HCT116 (cell line): ENCODE measurements around the gene DPEP3. TPM values are rescaled to one million over a fixed set of nuclear protein-coding genes. Genes with fewer than 3 reads are reported as not detected.

Source experiments
- ATAC-seq: fragments of 200-7000 bp; cut with Tn5 transposase; 2 replicates; pipeline ENCODE4 v1.9.1; 2020; ENCODE audit warnings: mild to moderate bottlenecking, moderate library complexity
- BruUV-seq: library from RNA; stranded (reverse); fragments of 400-500 nt; replicated peaks from 2 replicates; lab custom pipeline; 2021; lab: Mats Ljungman, UMichigan
- CTCF ChIA-PET: fragments of 300-600 bp; sonication (Branson Sonifier 250); formaldehyde crosslinking; loops from one replicate; lab custom pipeline; 2021; ENCODE audit warnings: antibody characterized with exemption; lab: Charles Lee
- POLR2A ChIA-PET: fragments of 300-600, 350-600 bp; sonication (Branson Sonifier 250); formaldehyde crosslinking; loops from one replicate; lab custom pipeline; 2021; ENCODE audit warnings: antibody characterized with exemption; lab: Charles Lee
- RAD21 ChIA-PET, 2 experiments: fragments of 300-600 bp; sonication (Branson Sonifier 250); formaldehyde crosslinking; loops; one replicate each; lab custom pipeline; 2023; ENCODE audit warnings: low total read pairs in 2 of 2; ENCODE audit not compliant: uncharacterized antibody in 2 of 2, unreplicated experiment in 2 of 2, low non-redundant PET in 1 of 2; lab: Charles Lee
- DNase-seq: peaks from one replicate; pipeline ENCODE4 v3.0.0-alpha.2; 2010; ENCODE audit warnings: low read depth, low spot score
- H2AFZ ChIP-seq: fragments of 200-600 bp; shearing (Covaris generic), sonication (generic); 2 replicates; pipeline ENCODE4 v1.6.1; 2017; ENCODE audit warnings: low read depth, mixed run types, mixed read lengths, antibody characterized with exemption, low read length; ENCODE audit not compliant: poor library complexity, severe bottlenecking
- H3K27ac ChIP-seq: 2 replicates; pipeline ENCODE4 v1.5.1; 2012; ENCODE audit warnings: low read depth, low read length
- H3K27me3 ChIP-seq: fragments of 200-600 bp; sonication (generic); 2 replicates; pipeline ENCODE4 v1.6.1; 2016; ENCODE audit warnings: mixed run types, low read length, mixed read lengths; ENCODE audit not compliant: insufficient read depth
- H3K36me3 ChIP-seq, 2 experiments: fragments of 200-500 bp in 1 of 2; fragments of 200-600 bp in 1 of 2; sonication (Bioruptor generic) in 1 of 2; sonication (generic) in 1 of 2; 2 replicates each; pipeline versions ENCODE4 v1.5.1 to v1.6.1; 2014 to 2016; ENCODE audit warnings: low read length in 2 of 2, inconsistent platforms in 1 of 2, mixed read lengths in 1 of 2, mixed run types in 1 of 2; ENCODE audit not compliant: insufficient read depth in 2 of 2, control insufficient read depth in 1 of 2
- H3K4me1 ChIP-seq, 2 experiments: fragments of 200-600 bp in 1 of 2; sonication (generic) in 1 of 2; 2 replicates each; pipeline versions ENCODE4 v1.5.1 to v1.6.1; 2012 to 2017; ENCODE audit warnings: low read length in 2 of 2, inconsistent platforms in 1 of 2, mild to moderate bottlenecking in 1 of 2, mixed read lengths in 1 of 2, mixed run types in 1 of 2, moderate library complexity in 1 of 2; ENCODE audit not compliant: insufficient read depth in 2 of 2, control insufficient read depth in 1 of 2
- H3K4me2 ChIP-seq: fragments of 200-600 bp; sonication (generic); 2 replicates; pipeline ENCODE4 v1.6.1; 2017; ENCODE audit warnings: mixed run types, low read length, mixed read lengths
- H3K4me3 ChIP-seq, 2 experiments: fragments of 200-600 bp in 1 of 2; sonication (generic) in 1 of 2; replicated peaks in 1 of 2; 2 replicates each; pipeline ENCODE4 v1.5.1; 2011 to 2016; ENCODE audit warnings: low read length in 2 of 2, control low read depth in 1 of 2, low read depth in 1 of 2, mild to moderate bottlenecking in 1 of 2, mixed read lengths in 1 of 2, mixed run types in 1 of 2
- H3K79me2 ChIP-seq: fragments of 200-600 bp; sonication (generic); 2 replicates; pipeline ENCODE4 v1.6.1; 2017; ENCODE audit warnings: mild to moderate bottlenecking, mixed run types, low read length, moderate library complexity, mixed read lengths; ENCODE audit not compliant: insufficient read depth
- H3K9ac ChIP-seq: fragments of 200-600 bp; sonication (generic); 2 replicates; pipeline ENCODE4 v1.6.1; 2016; ENCODE audit warnings: low read length, mixed read lengths
- H3K9me2 ChIP-seq: fragments of 200-600 bp; sonication (generic), shearing (Covaris generic); 2 replicates; pipeline ENCODE4 v1.6.1; 2017; ENCODE audit warnings: mixed run types, mild to moderate bottlenecking, moderate library complexity; ENCODE audit not compliant: insufficient read depth
- H3K9me3 ChIP-seq, 2 experiments: fragments of 200-500 bp in 1 of 2; fragments of 200-600 bp in 1 of 2; sonication (Bioruptor generic) in 1 of 2; sonication (generic) in 1 of 2; 2 replicates each; pipeline ENCODE4 v1.6.1; 2014 to 2017; ENCODE audit warnings: low read length in 2 of 2, mixed read lengths in 2 of 2, inconsistent platforms in 1 of 2, low read depth in 1 of 2, mild to moderate bottlenecking in 1 of 2, mixed run types in 1 of 2, moderate library complexity in 1 of 2; ENCODE audit not compliant: control insufficient read depth in 1 of 2, insufficient read depth in 1 of 2
- H4K20me1 ChIP-seq: fragments of 200-600 bp; sonication (generic), shearing (Covaris generic); 2 replicates; pipeline ENCODE4 v1.6.1; 2017; ENCODE audit warnings: mixed run types, mild to moderate bottlenecking, moderate library complexity; ENCODE audit not compliant: insufficient read depth
- CBX3 ChIP-seq: IDR thresholded peaks from 2 replicates; pipeline ENCODE4 v1.6.1; 2012; ENCODE audit warnings: low read depth
- CEBPB ChIP-seq: IDR thresholded peaks from 2 replicates; pipeline ENCODE4 v1.6.1; 2012; ENCODE audit warnings: low read depth
- ELF1 ChIP-seq: IDR thresholded peaks from 2 replicates; pipeline ENCODE4 v1.6.1; 2012; ENCODE audit warnings: low read depth, borderline replicate concordance
- EZH2 ChIP-seq: fragments of 200-600 bp; sonication (generic); IDR thresholded peaks from 2 replicates; pipeline ENCODE4 v1.6.1; 2017; ENCODE audit warnings: antibody characterized with exemption, mixed run types
- EZH2phosphoT487 ChIP-seq: fragments of 200-600 bp; IDR thresholded peaks from 2 replicates; pipeline ENCODE4 v1.6.1; 2018; ENCODE audit warnings: antibody characterized with exemption, borderline replicate concordance
- FOSL1 ChIP-seq: IDR thresholded peaks from 2 replicates; pipeline ENCODE4 v1.6.1; 2012; ENCODE audit warnings: low read depth
- POLR2AphosphoS5 ChIP-seq: IDR thresholded peaks from 2 replicates; pipeline ENCODE4 v1.6.1; 2011; ENCODE audit warnings: mild to moderate bottlenecking, low read depth, low read length, moderate library complexity
- SRF ChIP-seq: IDR thresholded peaks from 2 replicates; pipeline ENCODE4 v1.6.1; 2012; ENCODE audit warnings: low read depth
- TCF7L2 ChIP-seq: IDR thresholded peaks from 2 replicates; pipeline ENCODE4 v1.7.0; 2011; ENCODE audit warnings: borderline replicate concordance, inconsistent platforms; ENCODE audit not compliant: insufficient read depth, insufficient read length; ENCODE audit errors: extremely low read depth
- YY1 ChIP-seq: IDR thresholded peaks from 2 replicates; pipeline ENCODE4 v1.6.1; 2011; ENCODE audit warnings: low read length, low read depth, moderate library complexity, mild to moderate bottlenecking; ENCODE audit not compliant: insufficient replicate concordance; ENCODE audit errors: extremely low read depth
- ZFX ChIP-seq: fragments of 450-650 bp; IDR thresholded peaks from 2 replicates; pipeline ENCODE4 v1.6.1; 2017
- ZNF274 ChIP-seq: fragments of 200-500 bp; sonication (Bioruptor generic); IDR thresholded peaks from 2 replicates; pipeline ENCODE4 v1.6.1; 2014; ENCODE audit warnings: mild to moderate bottlenecking, low read depth, low read length, inconsistent platforms
- intact Hi-C: fragments of 100-400 bp; cut with micrococcal nuclease; formaldehyde crosslinking; loops from 2 replicates; pipeline ENCODE4 v1.10.0; 2022
- total RNA-seq: library from RNA; stranded (reverse); gene quantifications from one replicate; pipeline ENCODE4 v1.2.1, GENCODE V29; 2021; ENCODE audit not compliant: unreplicated experiment
- TF ChIP-seq, protein P1 (sequence below): IDR thresholded peaks from 2 replicates; pipeline ENCODE4 v1.6.1; 2011; ENCODE audit warnings: mild to moderate bottlenecking, low read length, moderate library complexity; ENCODE audit not compliant: insufficient replicate concordance; ENCODE audit errors: extremely low read depth
- TF ChIP-seq, protein P2 (sequence below): IDR thresholded peaks from 2 replicates; pipeline ENCODE4 v1.6.1; 2012

The DPEP3 gene
- total RNA-seq, 1 experiment from 2014 or later, result not detected

DNA sequence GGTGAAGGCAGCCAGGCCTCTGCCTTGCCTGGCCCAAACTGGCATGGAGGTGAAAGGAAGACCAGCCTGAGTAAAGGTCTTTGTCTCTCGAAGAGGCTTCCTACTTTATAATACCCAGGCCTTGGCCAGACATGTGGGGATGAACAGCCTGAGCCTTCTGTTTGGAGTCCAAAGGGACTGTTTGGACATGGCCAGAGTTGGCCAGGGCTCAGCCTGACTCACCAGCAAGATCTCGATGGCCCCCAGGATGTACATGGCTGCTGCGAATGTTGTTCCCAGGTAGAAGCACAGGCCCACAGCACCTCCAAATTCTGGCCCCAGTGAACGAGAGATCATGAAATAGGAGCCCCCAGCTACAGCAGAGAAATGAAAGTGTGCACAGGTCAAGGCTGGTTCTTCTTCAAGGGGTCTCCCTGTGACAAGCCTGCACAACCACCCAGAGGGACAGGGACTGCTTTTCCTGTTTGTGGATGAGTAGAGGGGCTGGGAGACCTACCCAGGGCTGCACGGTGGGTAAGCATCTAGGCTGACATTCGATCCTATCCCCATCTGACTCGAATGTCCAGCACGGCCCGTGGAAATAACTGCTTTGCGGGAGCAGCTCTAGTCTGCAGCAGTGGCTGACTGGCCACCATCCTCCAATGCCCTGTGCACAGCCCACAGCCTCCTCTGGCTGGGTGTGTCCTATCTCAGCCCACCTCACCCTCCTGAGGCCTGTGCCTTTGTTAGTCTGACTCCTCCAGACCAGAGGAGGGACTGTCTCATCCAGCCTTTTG lies 25.7 kb downstream of the DPEP3 start:
- ATAC-seq, result no peak
- POLR2A ChIA-PET, result no interaction called here
- H3K36me3 ChIP-seq, result peaks cover 7 to 8% of the 10 kb centered on the region in 2 experiments; a peak in 3 of 4 replicates

DNA sequence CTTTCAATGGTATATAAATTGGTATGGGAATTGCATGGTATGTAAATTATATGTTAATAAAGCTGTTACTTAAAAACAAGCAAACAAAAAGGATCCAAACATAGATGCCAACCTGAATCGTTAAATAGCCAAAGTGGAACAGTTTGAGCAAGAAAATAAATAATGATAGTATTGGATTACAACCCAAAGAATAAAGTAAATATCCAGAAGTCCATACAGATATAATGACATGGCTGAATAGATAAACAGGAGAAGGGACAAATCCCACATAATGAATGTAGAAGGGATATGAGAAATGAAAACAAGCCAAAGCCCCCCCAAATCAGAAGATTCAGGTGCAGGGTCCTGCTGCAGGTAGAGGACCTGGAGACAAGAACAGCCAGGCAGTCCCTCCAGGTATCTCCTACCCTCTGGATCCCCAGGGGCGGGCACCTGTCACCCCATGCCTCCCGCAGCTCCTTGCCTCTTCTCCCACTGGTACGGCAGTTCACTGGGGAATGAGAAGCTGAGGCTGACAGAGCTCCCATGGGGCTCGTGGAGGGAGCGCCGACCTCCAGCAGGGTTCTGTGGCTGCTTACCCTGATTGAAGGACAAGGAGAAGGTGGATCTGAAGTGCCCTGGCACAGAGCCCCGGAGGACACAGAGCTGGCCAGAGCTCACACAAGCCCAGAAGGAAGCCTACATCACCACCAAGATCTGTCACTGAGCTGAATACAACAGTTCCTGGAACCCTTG lies 26.5 kb downstream of the DPEP3 start:
- Histone ChIP-seq H2AFZ (no peak overlapping the region), H3K4me1 (no peaks in the 10 kb centered on the region), H3K27me3 (no peaks in the 10 kb centered on the region), H3K9me3 (no peaks in the 10 kb centered on the region), H3K36me3 (peaks cover 7 to 8% of the 10 kb centered on the region in 2 experiments; a peak in 3 of 4 replicates), H3K9me2 (no peaks in the 10 kb centered on the region), H3K27ac (no peak overlapping the region), H3K4me2 (no peak overlapping the region), H3K9ac (no peak overlapping the region), H3K4me3 (no peak overlapping the region), H4K20me1 (no peaks in the 10 kb centered on the region), H3K79me2 (no peaks in the 10 kb centered on the region)
- ChIA-PET POLR2A (no interaction called here), CTCF (no interaction called here), RAD21 (no interaction called here)
- intact Hi-C loops, result no loop called here
- no TSS peak for BruUV-seq
- no peak for ATAC-seq
- DNase-seq, result no peak
- no peak for TF ChIP-seq FOSL1
- TF ChIP-seq TCF7L2, result no peak
- no peak for TF ChIP-seq POLR2AphosphoS5
- TF ChIP-seq CBX3, result no peak
- no peak for TF ChIP-seq ZFX
- TF ChIP-seq, protein P1, sequence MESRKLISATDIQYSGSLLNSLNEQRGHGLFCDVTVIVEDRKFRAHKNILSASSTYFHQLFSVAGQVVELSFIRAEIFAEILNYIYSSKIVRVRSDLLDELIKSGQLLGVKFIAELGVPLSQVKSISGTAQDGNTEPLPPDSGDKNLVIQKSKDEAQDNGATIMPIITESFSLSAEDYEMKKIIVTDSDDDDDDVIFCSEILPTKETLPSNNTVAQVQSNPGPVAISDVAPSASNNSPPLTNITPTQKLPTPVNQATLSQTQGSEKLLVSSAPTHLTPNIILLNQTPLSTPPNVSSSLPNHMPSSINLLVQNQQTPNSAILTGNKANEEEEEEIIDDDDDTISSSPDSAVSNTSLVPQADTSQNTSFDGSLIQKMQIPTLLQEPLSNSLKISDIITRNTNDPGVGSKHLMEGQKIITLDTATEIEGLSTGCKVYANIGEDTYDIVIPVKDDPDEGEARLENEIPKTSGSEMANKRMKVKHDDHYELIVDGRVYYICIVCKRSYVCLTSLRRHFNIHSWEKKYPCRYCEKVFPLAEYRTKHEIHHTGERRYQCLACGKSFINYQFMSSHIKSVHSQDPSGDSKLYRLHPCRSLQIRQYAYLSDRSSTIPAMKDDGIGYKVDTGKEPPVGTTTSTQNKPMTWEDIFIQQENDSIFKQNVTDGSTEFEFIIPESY, result no peak
- no peak for TF ChIP-seq CEBPB
- no peak for TF ChIP-seq SRF
- no peak for TF ChIP-seq YY1
- TF ChIP-seq EZH2phosphoT487, result no peak

More for the DNA sequence above, 25.7 kb downstream of the DPEP3 start:
- Histone ChIP-seq H3K9ac (no peak overlapping the region), H3K4me2 (no peak overlapping the region), H3K4me1 (no peaks in the 10 kb centered on the region; a peak in 1 of 4 replicates), H3K4me3 (no peak overlapping the region), H2AFZ (no peak overlapping the region), H3K9me3 (no peaks in the 10 kb centered on the region), H3K27ac (no peak overlapping the region), H3K27me3 (no peaks in the 10 kb centered on the region), H3K79me2 (no peaks in the 10 kb centered on the region), H4K20me1 (no peaks in the 10 kb centered on the region), H3K9me2 (no peaks in the 10 kb centered on the region)
- no TSS peak for BruUV-seq
- intact Hi-C loops, result no loop called here
- TF ChIP-seq EZH2 (no peak), ZNF274 (no peak), CBX3 (no peak), CEBPB (no peak), SRF (no peak), ELF1 (no peak), POLR2AphosphoS5 (no peak), ZFX (no peak)
- TF ChIP-seq, protein P2, sequence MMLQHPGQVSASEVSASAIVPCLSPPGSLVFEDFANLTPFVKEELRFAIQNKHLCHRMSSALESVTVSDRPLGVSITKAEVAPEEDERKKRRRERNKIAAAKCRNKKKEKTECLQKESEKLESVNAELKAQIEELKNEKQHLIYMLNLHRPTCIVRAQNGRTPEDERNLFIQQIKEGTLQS, result no peak
- RAD21 ChIA-PET, result no interaction called here
- CTCF ChIA-PET, result no interaction called here
- DNase-seq, result no peak
